Measurements from ENCODE around the gene OR5K2. TPM values are rescaled to one million over a fixed set of nuclear protein-coding genes. Genes with fewer than 3 reads are reported as not detected.

OR5K2 gene
- total RNA-seq (2022; extraction: Qiagen RNA extraction) = not detected in 5 replicates

DNA sequence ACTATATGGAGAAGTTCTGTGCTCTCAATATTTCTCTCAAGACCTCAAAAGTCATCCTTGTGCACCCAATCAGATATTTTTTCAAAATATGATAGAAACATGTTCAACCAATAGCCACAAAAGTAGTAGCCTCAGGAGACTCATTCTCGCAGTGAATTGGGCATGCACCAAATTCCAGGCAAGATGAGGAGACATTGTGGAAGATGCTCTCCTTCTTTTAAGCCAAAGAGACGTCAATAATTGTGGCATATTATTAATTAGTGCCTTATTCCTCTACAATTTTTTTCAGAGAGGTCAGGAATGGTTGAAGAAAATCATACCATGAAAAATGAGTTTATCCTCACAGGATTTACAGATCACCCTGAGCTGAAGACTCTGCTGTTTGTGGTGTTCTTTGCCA, at the start of gene OR5K2:
Gene OR5K2, plus strand, starts transcription at position 301 of the 400 bp plus-strand sequence. Its CDS starts 0 bp downstream, at position 301.

DNA sequence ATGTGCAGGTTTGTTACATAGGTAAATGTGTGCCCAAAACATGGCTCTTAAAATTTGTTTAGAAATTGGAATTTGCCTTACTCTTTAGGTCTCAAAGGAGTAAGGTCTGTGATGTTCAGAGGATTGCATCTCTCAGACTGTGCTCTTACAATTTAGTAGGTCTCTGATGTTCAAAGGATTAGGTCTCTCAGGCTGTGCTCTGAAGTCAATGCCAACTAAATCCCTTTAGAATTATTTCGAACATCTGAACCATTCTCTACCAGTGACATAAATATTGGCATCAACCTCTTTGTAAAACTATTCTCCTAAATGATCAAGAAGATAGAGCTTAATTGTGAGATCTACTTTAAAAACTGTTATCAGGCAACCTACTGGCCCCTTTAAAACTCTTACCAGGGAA, 34.6 kb upstream of the OR5K2 start, which contains the start of gene OR5K1:
Gene OR5K1, plus strand, starts transcription at position 301 of the 400 bp plus-strand sequence. CDS start 6,376 bp downstream, outside the sequence.

DNA sequence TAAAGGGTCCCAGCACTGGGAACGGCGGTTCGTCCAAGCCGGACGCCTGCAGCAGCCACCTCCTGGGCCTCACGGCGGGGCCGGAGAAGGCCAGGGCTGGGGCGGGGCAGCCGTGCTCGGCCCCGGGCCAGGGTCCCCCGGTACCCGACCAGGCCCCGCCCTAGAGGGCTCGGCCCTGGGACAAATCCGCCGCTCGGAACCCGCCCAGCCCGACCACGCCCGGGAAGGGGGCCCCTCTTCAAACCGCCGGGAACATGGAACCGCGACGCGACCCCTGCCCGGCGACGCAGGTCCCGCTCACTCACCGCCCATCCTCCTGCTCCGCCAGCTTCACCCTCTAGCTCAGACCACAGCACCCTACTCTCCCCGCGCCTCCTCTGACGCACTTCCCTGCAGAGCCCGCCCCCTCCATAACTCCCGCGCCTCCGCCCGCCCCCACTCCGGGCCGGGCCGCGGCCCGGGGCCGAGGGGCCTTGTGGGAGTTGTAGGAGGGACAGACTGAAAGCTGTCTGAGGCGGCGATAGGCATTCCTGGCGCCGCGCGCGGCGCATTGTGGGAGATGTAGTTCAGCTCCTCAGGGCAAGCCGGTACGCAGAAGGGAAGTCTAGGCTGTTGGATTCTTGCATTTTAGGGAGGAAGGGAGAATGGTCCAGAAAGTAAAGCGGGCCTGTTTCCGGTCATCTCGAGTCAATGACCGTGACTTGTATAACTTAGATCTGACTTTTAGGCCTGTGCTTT, 25.2 kb downstream of the OR5K2 start, which contains the start of gene CLDND1:
Gene CLDND1, minus strand, starts transcription at position 359 of the 738 bp plus-strand sequence. CDS start 1,478 bp downstream, outside the sequence.

DNA sequence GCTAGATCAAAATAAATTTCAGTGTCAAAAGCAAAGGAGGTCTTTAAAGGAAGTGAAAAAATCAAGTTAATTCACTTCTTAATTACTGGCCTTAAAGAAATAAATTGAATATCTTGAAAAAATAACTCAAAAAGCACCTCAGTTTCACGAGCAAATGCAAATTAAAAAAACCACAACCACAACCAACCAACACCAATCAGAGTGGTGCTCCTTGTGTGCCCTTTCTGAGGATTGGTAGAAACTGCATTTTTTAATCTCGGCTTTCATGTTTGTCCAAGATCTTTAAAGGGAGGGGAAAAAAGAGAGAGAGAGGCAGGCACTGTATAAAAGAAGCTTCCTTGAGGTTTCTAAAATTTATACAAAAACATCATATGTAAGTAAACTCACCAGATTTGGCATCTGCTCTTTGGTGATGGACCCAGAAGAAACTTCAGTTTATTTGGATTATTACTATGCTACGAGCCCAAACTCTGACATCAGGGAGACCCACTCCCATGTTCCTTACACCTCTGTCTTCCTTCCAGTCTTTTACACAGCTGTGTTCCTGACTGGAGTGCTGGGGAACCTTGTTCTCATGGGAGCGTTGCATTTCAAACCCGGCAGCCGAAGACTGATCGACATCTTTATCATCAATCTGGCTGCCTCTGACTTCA, 34.3 kb downstream of the OR5K2 start, which contains the start of gene GPR15:
Gene GPR15, plus strand, starts transcription at position 357 of the 653 bp plus-strand sequence. Its CDS starts 56 bp downstream, at position 413.

Other genes with a start within 250 kb of the OR5K2 start
- not detected in 5 replicates for gene OR5H6, start 233.4 kb upstream of the OR5K2 start, total RNA-seq (2022; extraction: Qiagen RNA extraction)
- not detected in 5 replicates for gene OR5H2, start 215.2 kb upstream of the OR5K2 start, total RNA-seq (2022; extraction: Qiagen RNA extraction)
- gene OR5K4, start 143.8 kb upstream of the OR5K2 start, total RNA-seq (2022; extraction: Qiagen RNA extraction) = not detected in 5 replicates
- gene OR5K3, start 107.0 kb upstream of the OR5K2 start, total RNA-seq (2022; extraction: Qiagen RNA extraction) = not detected in 5 replicates
- not detected in 5 replicates for gene OR5K1, start 34.5 kb upstream of the OR5K2 start, total RNA-seq (2022; extraction: Qiagen RNA extraction)
- gene CLDND1, start 25.2 kb downstream of the OR5K2 start, total RNA-seq (2022; extraction: Qiagen RNA extraction) = 46.8 to 60.9 TPM (median 57.3 TPM) in 5 replicates
- not detected in 5 replicates for gene GPR15, start 34.3 kb downstream of the OR5K2 start, total RNA-seq (2022; extraction: Qiagen RNA extraction)
- gene CPOX, start 95.9 kb downstream of the OR5K2 start, total RNA-seq (2022; extraction: Qiagen RNA extraction) = 16.6 to 20.7 TPM (median 19.9 TPM) in 5 replicates

All from A549 treated with dexamethasone at 1 μM for 4 hours (cell line).